ENCODE data around the gene SFSWAP.
"Not testable (repeated sequence)": the region's sequence is repeated elsewhere in the genome, so short reads cannot be mapped to it uniquely, and the experiment has no call there.

Gene SFSWAP

DNA sequence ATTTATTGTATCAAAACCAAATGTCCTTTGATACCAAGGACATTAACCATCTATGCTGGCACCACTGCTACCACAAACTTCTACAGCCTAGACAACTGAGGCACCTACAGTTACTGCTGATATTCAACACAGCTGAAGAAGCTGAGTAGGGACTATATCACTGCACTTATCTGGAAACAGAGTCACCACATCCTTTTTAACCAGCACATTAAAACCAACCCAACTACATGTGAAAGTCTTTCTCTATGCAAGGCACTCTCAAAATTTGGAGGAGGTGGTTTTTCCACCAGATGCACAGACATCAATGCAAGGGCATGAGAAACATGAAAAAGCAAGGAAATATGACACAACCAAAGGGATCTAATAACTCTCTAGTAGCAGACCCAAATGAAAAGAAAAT, 7.7 kb upstream of the SFSWAP start:
- H3K4me1 ChIP-seq (ENCODE audit: low read depth, poor library complexity, severe bottlenecking), result no peaks in the 10 kb centered on the region
- no peaks in the 10 kb centered on the region for H3K27me3 ChIP-seq (ENCODE audit: insufficient read depth, low read depth)
- no peaks in the 10 kb centered on the region for H3K79me2 ChIP-seq (ENCODE audit: insufficient read depth, low read depth)
- no peak overlapping the region for H3K4me3 ChIP-seq (IDR thresholded peaks at IDR 0.05; ENCODE audit: insufficient read depth, low read depth, low read length)
- H3K27ac ChIP-seq, result no peak overlapping the region
- H3K9ac ChIP-seq, result no peak overlapping the region
- H3K36me3 ChIP-seq (ENCODE audit: insufficient read depth), result no peaks in the 10 kb centered on the region
- no peak overlapping the region for H2AFZ ChIP-seq (ENCODE audit: low read depth)
- no peak overlapping the region for H3K4me2 ChIP-seq
- TF ChIP-seq, protein P1, sequence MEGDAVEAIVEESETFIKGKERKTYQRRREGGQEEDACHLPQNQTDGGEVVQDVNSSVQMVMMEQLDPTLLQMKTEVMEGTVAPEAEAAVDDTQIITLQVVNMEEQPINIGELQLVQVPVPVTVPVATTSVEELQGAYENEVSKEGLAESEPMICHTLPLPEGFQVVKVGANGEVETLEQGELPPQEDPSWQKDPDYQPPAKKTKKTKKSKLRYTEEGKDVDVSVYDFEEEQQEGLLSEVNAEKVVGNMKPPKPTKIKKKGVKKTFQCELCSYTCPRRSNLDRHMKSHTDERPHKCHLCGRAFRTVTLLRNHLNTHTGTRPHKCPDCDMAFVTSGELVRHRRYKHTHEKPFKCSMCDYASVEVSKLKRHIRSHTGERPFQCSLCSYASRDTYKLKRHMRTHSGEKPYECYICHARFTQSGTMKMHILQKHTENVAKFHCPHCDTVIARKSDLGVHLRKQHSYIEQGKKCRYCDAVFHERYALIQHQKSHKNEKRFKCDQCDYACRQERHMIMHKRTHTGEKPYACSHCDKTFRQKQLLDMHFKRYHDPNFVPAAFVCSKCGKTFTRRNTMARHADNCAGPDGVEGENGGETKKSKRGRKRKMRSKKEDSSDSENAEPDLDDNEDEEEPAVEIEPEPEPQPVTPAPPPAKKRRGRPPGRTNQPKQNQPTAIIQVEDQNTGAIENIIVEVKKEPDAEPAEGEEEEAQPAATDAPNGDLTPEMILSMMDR (conservative IDR thresholded peaks at IDR 0.05; ENCODE audit: low read depth, low read length), result no peak
- H4K20me1 ChIP-seq (ENCODE audit: insufficient read depth), result no peaks in the 10 kb centered on the region

DNA sequence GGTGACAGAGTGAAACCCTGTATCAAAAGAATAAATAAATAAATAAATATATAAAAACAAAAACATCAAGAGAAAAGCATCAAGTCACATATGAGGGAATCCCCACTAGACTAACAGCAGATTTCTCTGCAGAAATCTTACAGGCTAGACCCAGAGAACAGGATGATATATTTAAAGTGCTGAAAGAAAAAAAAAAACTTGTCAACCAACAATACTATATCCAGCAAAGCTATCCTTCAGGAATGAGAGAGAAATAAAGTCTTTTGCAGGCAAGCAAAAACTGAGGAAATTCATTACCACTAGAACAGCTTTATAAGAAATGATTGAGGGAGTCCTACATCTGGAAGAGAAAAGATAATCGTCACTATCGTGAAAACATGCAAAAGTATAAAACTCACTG, 6.4 kb upstream of the SFSWAP start:
- H2AFZ ChIP-seq (ENCODE audit: low read depth), result no peak overlapping the region
- H3K27ac ChIP-seq, result no peak overlapping the region
- TF ChIP-seq, protein P1 (conservative IDR thresholded peaks at IDR 0.05; ENCODE audit: low read depth, low read length), result no peak
- H3K36me3 ChIP-seq (ENCODE audit: insufficient read depth), result no peaks in the 10 kb centered on the region
- no peaks in the 10 kb centered on the region for H3K27me3 ChIP-seq (ENCODE audit: insufficient read depth, low read depth)
- H3K79me2 ChIP-seq (ENCODE audit: insufficient read depth, low read depth), result no peaks in the 10 kb centered on the region
- H3K4me3 ChIP-seq (IDR thresholded peaks at IDR 0.05; ENCODE audit: insufficient read depth, low read depth, low read length), result no peak overlapping the region
- H4K20me1 ChIP-seq (ENCODE audit: insufficient read depth), result no peaks in the 10 kb centered on the region
- H3K4me2 ChIP-seq, result no peak overlapping the region
- no peak overlapping the region for H3K9ac ChIP-seq
- no peaks in the 10 kb centered on the region for H3K4me1 ChIP-seq (ENCODE audit: low read depth, poor library complexity, severe bottlenecking)

DNA sequence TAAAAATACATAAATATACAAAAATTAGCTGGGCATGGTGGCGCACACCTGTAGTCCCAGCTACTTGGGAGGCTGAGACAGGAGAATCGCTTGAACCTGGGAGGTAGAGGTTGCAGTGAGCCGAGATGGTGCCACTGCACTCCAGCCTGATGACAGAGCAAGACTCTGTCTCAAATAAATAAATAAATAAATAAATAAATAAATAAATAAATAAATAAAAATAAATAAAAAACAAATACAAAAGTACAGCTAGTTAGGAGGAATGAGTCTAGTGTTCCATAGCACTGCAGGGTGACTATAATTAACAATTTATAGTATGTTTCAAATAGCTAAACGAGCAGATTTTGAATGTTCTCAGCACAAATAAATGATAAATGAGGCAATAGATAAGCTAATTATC, 4.2 kb upstream of the SFSWAP start:
- not testable (repeated sequence) for H3K4me3 ChIP-seq (IDR thresholded peaks at IDR 0.05; ENCODE audit: insufficient read depth, low read depth, low read length); H3K4me1 ChIP-seq (ENCODE audit: low read depth, poor library complexity, severe bottlenecking)

DNA sequence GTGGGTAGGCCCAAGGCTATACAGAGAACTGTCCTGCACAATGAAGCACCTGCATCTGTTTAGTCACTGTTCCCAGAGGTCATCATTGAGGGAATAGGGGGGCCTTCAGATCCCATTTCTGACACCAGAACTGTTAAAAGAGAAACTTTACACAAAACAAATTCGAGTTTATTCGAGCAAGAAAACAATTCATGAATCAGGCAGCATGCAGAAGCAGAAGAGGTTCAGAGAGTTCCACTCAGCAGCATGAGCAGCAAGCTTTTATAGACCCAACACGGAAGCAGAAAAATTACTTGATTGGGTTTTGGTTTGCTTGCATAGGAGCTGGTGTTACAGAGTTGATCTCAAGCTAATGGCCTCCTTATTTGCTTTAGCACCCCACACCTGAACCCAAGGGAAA, 1.7 kb upstream of the SFSWAP start:
- no peaks in the 10 kb centered on the region for H4K20me1 ChIP-seq (ENCODE audit: insufficient read depth)
- no peak overlapping the region for H3K27ac ChIP-seq
- no peaks in the 10 kb centered on the region for H3K27me3 ChIP-seq (ENCODE audit: insufficient read depth, low read depth)
- H3K36me3 ChIP-seq (ENCODE audit: insufficient read depth), result no peaks in the 10 kb centered on the region
- no peak overlapping the region for H3K4me3 ChIP-seq (IDR thresholded peaks at IDR 0.05; ENCODE audit: insufficient read depth, low read depth, low read length)
- no peak overlapping the region for H2AFZ ChIP-seq (ENCODE audit: low read depth)
- H3K4me2 ChIP-seq, result no peak overlapping the region
- H3K4me1 ChIP-seq (ENCODE audit: low read depth, poor library complexity, severe bottlenecking), result peaks cover 14% of the 10 kb centered on the region
- H3K79me2 ChIP-seq (ENCODE audit: insufficient read depth, low read depth), result peaks cover 27% of the 10 kb centered on the region
- TF ChIP-seq, protein P1 (conservative IDR thresholded peaks at IDR 0.05; ENCODE audit: low read depth, low read length), result no peak
- H3K9ac ChIP-seq, result no peak overlapping the region

More for the DNA sequence above, 4.2 kb upstream of the SFSWAP start:
- H3K36me3 ChIP-seq (ENCODE audit: insufficient read depth); H3K27ac ChIP-seq; H3K27me3 ChIP-seq (ENCODE audit: insufficient read depth, low read depth); H3K4me2 ChIP-seq; H4K20me1 ChIP-seq (ENCODE audit: insufficient read depth); H2AFZ ChIP-seq (ENCODE audit: low read depth); H3K9ac ChIP-seq; H3K79me2 ChIP-seq (ENCODE audit: insufficient read depth, low read depth): not testable (repeated sequence)

DNA sequence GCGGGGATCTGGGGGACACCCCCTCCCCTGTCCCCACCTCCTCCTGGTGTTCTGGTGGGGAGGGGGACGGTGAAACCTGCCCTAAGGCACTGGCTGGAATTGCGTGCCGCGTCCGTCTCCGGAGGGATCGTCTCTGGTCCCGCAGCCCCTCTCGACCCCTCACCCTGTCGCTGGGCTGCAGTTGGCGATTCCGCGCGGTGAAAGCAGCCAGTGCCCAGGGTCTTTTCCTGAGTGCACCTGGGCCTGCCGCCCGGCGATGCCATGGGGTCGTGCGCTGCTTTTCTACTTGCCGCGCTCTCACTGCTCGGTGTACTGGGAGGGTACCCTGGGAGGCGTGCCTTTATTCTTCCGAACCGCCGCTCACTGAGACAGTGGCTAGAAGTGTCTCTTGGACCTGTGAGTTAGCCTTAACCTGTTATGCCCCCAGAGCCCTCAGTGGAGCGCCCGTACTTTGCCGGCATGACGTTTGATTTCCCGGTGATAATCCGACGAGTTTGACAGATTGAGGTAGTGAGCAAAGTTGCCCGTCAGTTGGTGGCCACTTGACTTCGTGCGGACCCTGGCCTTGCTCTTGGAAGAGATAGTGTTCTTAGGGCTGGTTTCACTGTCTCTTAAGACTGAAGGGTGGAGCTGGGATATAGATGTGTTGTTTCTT, 788 bp downstream of the SFSWAP start:
- Histone ChIP-seq H3K36me3 (ENCODE audit: insufficient read depth) (no peaks in the 10 kb centered on the region), H3K27ac (no peak overlapping the region), H3K4me2 (peak overlapping the region; percentile 66), H3K4me1 (ENCODE audit: low read depth, poor library complexity, severe bottlenecking) (peaks cover 14% of the 10 kb centered on the region), H3K9ac (peak overlapping the region; percentile 83), H4K20me1 (ENCODE audit: insufficient read depth) (no peaks in the 10 kb centered on the region), H3K79me2 (ENCODE audit: insufficient read depth, low read depth) (peaks cover 27% of the 10 kb centered on the region), H3K27me3 (ENCODE audit: insufficient read depth, low read depth) (no peaks in the 10 kb centered on the region), H3K4me3 (IDR thresholded peaks at IDR 0.05; ENCODE audit: insufficient read depth, low read depth, low read length) (no peak overlapping the region), H2AFZ (ENCODE audit: low read depth) (no peak overlapping the region)
- TF ChIP-seq, protein P1 (conservative IDR thresholded peaks at IDR 0.05; ENCODE audit: low read depth, low read length), result no peak

Data from KMS-11 (cell line).